Left lung (tissue), 10 donors: ENCODE data around the gene GMDS. TPM values are rescaled to one million over a fixed set of nuclear protein-coding genes. Genes with fewer than 3 reads are reported as not detected.

Source experiments
- ATAC-seq: fragments of 200-7000 bp; cut with Tn5 transposase; one replicate; pipeline ENCODE4 v1.9.1; 2020; ENCODE audit warnings: moderate library complexity
- DNase-seq, 4 donors: peaks; one replicate each; pipeline ENCODE4 v3.0.0-alpha.2; 2013 to 2020
- H3K27ac ChIP-seq, 2 donors: fragments of 200-600 bp; sonication (generic) in 1 of 2; one replicate each; pipeline versions ENCODE4 v1.5.0 to v1.8.0; 2020 to 2021
- H3K27me3 ChIP-seq, 2 donors: fragments of 200-600 bp; sonication (generic) in 1 of 2; one replicate each; pipeline versions ENCODE4 v1.5.0 to v1.8.0; 2020 to 2021
- H3K36me3 ChIP-seq, 2 donors: fragments of 200-600 bp; sonication (generic) in 1 of 2; one replicate each; pipeline versions ENCODE4 v1.5.0 to v1.8.0; 2020 to 2021
- H3K4me1 ChIP-seq, 2 donors: fragments of 200-600 bp; one replicate each; pipeline ENCODE4 v1.8.0; 2021
- H3K4me3 ChIP-seq, 2 donors: fragments of 200-600 bp; sonication (generic) in 1 of 2; one replicate each; pipeline versions ENCODE4 v1.5.0 to v1.8.0; 2020 to 2021; ENCODE audit warnings: mild to moderate bottlenecking in 1 of 2
- H3K9me3 ChIP-seq, 2 donors: fragments of 200-600 bp; sonication (generic) in 1 of 2; one replicate each; pipeline versions ENCODE4 v1.5.0 to v1.8.0; 2020 to 2021
- intact Hi-C, 2 donors: fragments of 100-400 bp; cut with DNase I; formaldehyde crosslinking; loops; one replicate each; pipeline versions ENCODE4 v1.11.2 to v1.14.2; 2022
- polyA plus RNA-seq, 6 donors: library from polyadenylated mRNA; unstranded; fragments of 120-200 nt; gene quantifications; one replicate each; pipeline ENCODE4 v1.2.1, GENCODE V29; 2013; ENCODE audit not compliant: insufficient read length in 6 of 6
- total RNA-seq, 2 donors: library from RNA; stranded (reverse); fragmentation: NEBNext Ultra II Directional; extraction: Animal tissue kit (Norgen Biotek cat#: 25700); gene quantifications; one replicate each; pipeline ENCODE4 v1.2.1, GENCODE V29; 2021
- TF ChIP-seq, protein P1 (sequence below), 2 donors: fragments of 200-600 bp; sonication (generic) in 1 of 2; IDR thresholded peaks; one replicate each; pipeline versions ENCODE4 v1.5.0 to v1.8.0; 2021; ENCODE audit warnings: antibody characterized with exemption in 2 of 2
- donor health status: DM: no; HTN: yes; CAD: no.
- donor health status: DM: no; HTN: no; CAD: no.

The GMDS gene
- total and polyA plus RNA-seq, 8 donors, result 16.5 to 25.4 (median 21.2) TPM

DNA sequence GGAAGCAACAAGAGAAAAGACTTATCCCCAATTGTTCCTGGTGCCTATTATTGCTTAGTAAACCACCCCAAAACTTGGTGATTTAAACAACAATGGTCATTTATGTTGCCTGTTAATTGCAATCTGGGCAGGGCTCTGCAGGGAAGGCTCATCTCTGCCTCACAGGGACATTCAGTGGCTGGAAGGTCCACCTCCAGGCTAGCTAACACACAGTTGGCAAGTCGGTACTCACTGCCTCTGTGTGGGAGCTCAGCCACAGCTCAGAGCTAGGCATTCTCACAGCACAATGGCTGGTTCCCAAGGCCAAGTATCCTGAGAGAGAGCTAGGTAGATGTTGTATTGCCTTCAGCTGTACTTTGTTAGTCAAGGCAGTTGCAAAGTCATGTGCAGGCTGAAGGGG is 18.5 kb upstream of the GMDS start:
- Histone ChIP-seq H3K36me3 (peaks cover 0 to 19% of the 10 kb centered on the region in 2 donors), H3K4me1 (no peaks in the 10 kb centered on the region), H3K4me3 (no peak overlapping the region), H3K9me3 (no peaks in the 10 kb centered on the region), H3K27me3 (no peaks in the 10 kb centered on the region), H3K27ac (no peak overlapping the region)
- DNase-seq (no peak), ATAC-seq (no peak)
- TF ChIP-seq, protein P1, sequence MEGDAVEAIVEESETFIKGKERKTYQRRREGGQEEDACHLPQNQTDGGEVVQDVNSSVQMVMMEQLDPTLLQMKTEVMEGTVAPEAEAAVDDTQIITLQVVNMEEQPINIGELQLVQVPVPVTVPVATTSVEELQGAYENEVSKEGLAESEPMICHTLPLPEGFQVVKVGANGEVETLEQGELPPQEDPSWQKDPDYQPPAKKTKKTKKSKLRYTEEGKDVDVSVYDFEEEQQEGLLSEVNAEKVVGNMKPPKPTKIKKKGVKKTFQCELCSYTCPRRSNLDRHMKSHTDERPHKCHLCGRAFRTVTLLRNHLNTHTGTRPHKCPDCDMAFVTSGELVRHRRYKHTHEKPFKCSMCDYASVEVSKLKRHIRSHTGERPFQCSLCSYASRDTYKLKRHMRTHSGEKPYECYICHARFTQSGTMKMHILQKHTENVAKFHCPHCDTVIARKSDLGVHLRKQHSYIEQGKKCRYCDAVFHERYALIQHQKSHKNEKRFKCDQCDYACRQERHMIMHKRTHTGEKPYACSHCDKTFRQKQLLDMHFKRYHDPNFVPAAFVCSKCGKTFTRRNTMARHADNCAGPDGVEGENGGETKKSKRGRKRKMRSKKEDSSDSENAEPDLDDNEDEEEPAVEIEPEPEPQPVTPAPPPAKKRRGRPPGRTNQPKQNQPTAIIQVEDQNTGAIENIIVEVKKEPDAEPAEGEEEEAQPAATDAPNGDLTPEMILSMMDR (IDR thresholded peaks at IDR 0.05), result no peak
- intact Hi-C loops, result no loop called here

DNA sequence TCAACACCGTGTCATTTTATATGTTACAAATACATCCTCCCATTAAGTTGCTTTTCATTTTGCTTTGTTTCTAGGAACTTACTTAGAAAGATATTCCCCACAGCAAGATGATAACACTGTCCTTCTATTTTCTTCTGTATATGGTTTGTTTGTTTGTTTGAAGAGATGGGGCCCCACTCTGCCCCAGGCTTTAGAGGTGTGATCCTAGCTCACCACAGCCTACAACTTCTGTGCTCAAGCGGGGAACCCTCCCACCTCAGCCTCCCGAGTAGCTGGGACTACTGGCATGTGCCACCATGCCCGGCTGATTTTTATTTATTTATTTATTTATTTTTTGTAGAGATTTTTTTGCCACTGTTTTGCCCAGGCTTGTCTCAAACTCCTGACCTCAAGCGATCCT is 14.2 kb upstream of the GMDS start:
- no peak overlapping the region for H3K27ac ChIP-seq
- ATAC-seq (no peak), DNase-seq (no peak)
- TF ChIP-seq, protein P1 (IDR thresholded peaks at IDR 0.05), result no peak
- intact Hi-C loops, result no loop called here
- no peak overlapping the region for H3K4me3 ChIP-seq
- peaks cover 0 to 10% of the 10 kb centered on the region in 2 donors for H3K9me3 ChIP-seq
- H3K36me3 ChIP-seq, result peaks cover 0 to 16% of the 10 kb centered on the region in 2 donors
- no peaks in the 10 kb centered on the region for H3K4me1 ChIP-seq
- H3K27me3 ChIP-seq, result no peaks in the 10 kb centered on the region

DNA sequence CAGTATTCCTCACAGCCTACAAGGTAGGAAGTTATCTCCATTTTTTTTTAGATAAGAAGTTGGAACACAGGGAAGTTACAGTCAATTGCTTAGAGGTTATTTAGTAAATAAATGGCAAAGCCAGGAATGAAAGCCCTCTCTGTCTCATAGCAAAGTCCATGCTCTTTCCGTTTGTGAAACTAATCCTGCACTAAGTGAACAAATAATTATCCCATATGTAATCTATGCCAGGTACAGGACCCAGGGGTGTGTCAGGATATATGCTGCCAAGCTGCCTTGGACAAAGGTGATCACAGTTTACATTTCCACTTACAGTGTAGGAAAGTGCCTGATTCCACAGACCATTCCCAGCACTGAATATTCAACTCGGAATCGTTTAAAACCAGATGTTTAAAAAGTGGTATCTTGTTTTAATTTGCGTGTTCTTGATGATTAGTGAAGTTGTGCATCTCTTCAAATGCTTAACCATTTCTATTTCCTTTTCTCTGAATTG is 13.6 kb upstream of the GMDS start:
- intact Hi-C loops, result no loop called here
- H3K4me3 ChIP-seq, result no peak overlapping the region
- TF ChIP-seq, protein P1 (IDR thresholded peaks at IDR 0.05), result no peak
- H3K9me3 ChIP-seq, result peaks cover 0 to 15% of the 10 kb centered on the region in 2 donors
- no peak overlapping the region for H3K27ac ChIP-seq
- DNase-seq, result no peak
- H3K27me3 ChIP-seq, result no peaks in the 10 kb centered on the region
- no peak for ATAC-seq
- H3K36me3 ChIP-seq, result peaks cover 0 to 13% of the 10 kb centered on the region in 2 donors
- H3K4me1 ChIP-seq, result no peaks in the 10 kb centered on the region

DNA sequence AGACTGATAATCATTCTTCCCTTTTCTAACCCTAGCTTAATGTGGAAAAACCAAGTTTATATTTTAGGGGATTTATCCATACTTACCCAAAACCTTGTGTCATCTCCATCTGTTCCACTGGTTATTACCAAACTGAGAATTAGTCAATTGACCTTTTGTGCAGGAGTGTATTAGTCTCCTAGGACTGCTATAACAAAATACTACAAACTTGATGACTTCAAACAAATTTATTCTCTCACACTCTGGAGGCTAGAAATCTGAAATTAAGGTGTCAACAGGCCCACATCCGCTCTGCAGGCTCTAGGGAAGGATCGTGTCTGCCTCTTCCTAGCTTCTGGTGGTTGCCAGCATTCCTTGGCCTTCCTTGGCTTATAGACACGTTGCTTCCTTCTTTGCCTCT is 12.7 kb upstream of the GMDS start:
- peaks cover 0 to 15% of the 10 kb centered on the region in 2 donors for H3K9me3 ChIP-seq
- H3K4me3 ChIP-seq, result no peak overlapping the region
- ATAC-seq (no peak), DNase-seq (no peak)
- TF ChIP-seq, protein P1 (IDR thresholded peaks at IDR 0.05), result no peak
- no peaks in the 10 kb centered on the region for H3K4me1 ChIP-seq
- peaks cover 0 to 16% of the 10 kb centered on the region in 2 donors for H3K36me3 ChIP-seq
- intact Hi-C loops, result no loop called here
- no peak overlapping the region for H3K27ac ChIP-seq
- no peaks in the 10 kb centered on the region for H3K27me3 ChIP-seq

DNA sequence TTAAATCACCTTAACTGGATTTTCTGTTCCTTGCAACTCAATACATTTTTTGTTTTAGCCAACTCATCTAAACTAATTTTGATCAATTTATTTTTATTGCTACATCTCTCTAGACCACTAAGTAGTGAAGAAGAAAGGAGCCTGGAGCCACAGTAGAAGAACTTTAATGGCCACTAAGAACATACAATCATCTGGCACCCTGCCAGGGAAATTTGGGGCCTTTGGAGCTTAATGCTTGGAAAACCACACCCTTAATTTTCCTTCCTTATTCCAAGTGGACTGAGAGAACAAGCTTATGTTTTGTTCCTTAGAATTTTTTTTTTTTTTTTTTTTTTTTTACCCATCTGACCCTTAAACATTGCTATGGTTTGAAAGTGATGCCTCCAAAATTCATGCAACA is 12.0 kb upstream of the GMDS start:
- ATAC-seq (no peak), DNase-seq (no peak)
- Histone ChIP-seq H3K36me3 (peaks cover 0 to 22% of the 10 kb centered on the region in 2 donors), H3K27me3 (no peaks in the 10 kb centered on the region), H3K9me3 (peaks cover 0 to 15% of the 10 kb centered on the region in 2 donors), H3K27ac (no peak overlapping the region), H3K4me1 (no peaks in the 10 kb centered on the region), H3K4me3 (no peak overlapping the region)
- intact Hi-C loops, result no loop called here
- TF ChIP-seq, protein P1 (IDR thresholded peaks at IDR 0.05), result no peak
